GM18526 (cell line): ENCODE results near the gene MTARC2.

Source experiments
- POLR2A ChIP-seq: IDR thresholded peaks from 3 replicates; pipeline ENCODE4 v1.6.1; 2011; ENCODE audit not compliant: insufficient read length; ENCODE audit errors: extremely low read depth

Gene MTARC2

DNA sequence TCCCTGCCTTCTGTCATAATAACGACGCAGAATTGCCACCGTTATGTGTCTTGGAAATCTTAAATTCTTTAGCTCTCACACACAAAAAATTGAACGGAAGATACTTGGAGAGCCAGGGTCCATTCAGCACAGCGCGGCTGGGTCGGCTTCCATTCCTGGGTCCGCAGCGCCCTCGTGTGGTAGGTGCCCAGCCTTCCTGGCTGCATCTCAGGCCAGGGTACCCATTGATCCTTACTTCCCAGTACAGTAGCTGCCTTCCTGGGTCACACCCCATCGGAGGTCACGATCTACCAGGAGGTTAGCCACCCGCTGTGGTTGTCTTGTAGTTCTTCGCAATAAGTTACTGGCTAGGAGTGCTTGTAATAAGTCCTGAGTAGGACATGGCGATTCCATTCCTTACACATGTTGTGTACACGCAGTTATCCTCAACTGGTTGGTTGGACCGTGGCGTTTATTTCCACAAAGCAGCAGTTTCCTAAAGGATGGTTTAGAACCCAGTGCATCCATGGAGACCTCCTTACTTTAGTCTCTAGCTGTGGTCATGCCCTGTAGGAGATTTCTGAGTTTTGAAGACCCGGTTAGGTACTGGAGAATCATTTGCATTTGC, 28.7 kb downstream of the MTARC2 start:
- TF ChIP-seq POLR2A: no peak

DNA sequence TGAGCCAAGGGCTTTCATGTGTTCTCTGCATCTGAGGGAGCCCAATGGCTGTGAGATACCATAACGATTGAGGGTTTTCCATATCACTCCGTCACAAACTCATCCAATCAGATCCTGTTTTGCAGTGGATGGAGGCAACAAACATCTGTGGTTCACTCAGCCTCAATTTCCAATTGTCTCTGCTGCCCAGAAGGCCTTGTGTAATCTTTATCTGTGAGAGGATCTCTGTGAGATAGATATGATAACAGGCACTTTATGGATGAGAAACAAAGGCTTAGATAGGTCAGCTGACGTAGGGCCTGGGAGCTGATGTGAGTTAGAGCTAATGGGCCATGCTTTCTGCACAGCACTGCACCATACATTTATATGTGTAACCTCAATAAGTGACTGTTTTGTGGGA, 35.3 kb downstream of the MTARC2 start:
- no peak for TF ChIP-seq POLR2A

DNA sequence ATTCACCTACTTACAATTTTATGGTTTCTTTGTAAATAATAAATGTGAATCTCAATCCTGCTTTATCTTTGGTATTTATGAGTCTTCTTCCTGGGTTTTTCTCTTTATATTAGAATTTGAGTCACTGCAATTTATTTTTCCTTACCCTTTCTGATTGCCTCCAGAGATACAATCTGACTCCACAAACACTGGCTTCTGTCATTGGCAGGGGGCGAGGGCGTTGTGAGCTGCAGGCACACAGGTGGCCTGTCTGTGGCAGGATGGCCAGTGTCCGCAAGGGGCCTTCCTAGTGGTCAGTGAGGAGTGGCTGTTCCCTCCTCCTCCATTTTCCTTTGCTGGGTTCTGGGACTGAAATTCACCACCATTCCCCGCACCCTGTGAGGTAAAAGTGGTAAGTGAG, 36.6 kb downstream of the MTARC2 start:
- TF ChIP-seq POLR2A: no peak

DNA sequence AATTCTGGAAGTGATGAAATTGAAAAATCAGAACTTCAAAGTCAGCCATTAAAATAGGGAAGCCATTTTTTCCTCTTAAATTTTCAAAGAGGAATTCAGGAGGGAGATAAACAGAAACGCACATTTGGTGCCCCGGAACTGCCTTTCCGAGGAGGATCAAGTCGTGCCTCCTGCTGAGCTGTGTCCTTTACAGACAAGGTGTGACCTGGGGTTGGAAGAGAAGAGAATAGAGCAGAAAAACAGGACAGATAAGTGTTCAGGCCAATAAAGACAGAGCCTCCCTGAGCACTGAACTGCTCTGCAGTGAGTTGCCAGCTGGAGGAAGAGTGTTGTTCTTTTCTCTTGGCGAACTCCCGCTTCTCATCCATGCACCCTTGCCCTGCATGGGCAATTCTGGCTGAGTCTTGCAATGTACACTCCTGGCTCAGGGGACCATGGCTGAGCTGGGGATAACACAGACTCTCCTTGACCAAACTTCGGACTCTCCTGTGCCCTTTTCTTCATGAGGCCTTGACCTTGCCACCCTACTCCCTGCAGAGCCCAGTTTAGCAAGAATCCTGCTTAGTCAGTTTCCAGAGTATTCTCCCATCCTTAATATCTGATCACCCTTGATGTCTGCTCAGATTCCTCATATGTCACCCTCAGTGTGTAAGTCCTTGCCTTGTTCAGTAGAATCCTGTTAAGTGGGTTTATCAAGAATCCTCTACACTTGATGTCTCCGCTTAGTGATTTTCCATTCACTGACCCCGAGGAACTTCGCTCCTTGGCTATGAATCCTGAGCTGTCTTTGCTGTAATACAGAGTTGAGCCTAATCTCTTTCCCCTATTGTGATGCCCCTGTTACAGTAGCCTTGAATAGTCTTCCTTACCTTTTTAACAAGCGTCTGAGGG, 37.3 kb downstream of the MTARC2 start:
- no peak for TF ChIP-seq POLR2A

DNA sequence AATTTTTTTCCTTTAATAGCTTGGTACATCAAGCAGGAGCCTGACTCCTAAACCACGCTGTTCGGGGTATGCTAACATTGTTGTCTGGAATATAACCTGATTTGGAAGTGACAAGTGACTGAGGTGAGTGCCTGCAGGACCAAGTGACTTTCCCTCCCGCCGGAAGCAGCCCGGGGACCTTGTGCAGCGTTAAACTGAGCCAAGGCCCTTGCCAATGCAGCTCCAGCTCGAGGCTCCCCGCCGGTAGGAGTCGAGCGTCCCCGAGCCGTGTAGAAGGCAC, 37.9 kb downstream of the MTARC2 start:
- no peak for TF ChIP-seq POLR2A

DNA sequence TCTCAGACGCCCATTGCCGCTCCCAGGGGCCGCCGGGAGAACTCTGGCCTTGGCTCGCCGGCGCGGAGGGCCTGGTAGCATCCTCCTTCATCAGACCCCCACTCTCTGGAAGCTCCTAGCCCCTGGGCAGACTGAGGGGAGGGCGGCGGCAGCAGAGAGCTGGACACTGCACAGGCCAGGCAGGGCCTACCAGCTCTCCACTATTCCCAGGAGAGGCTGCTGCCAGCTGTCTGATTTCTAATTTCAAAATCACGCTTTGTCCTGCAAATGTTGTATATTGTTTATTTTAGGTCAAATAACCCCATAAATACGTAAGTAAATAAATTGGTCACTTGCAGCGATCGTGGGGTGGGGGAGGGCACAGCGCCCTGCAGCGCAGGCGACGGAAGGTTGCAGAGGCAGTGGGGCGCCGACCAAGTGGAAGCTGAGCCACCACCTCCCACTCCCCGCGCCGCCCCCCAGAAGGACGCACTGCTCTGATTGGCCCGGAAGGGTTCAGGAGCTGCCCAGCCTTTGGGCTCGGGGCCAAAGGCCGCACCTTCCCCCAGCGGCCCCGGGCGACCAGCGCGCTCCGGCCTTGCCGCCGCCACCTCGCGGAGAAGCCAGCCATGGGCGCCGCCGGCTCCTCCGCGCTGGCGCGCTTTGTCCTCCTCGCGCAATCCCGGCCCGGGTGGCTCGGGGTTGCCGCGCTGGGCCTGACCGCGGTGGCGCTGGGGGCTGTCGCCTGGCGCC, 38.4 kb downstream of the MTARC2 start, which contains the start of gene MTARC1:
Gene MTARC1, plus strand, starts transcription at position 577 of the 732 bp plus-strand sequence. Its CDS starts 32 bp downstream, at position 609.
- no peak for TF ChIP-seq POLR2A

DNA sequence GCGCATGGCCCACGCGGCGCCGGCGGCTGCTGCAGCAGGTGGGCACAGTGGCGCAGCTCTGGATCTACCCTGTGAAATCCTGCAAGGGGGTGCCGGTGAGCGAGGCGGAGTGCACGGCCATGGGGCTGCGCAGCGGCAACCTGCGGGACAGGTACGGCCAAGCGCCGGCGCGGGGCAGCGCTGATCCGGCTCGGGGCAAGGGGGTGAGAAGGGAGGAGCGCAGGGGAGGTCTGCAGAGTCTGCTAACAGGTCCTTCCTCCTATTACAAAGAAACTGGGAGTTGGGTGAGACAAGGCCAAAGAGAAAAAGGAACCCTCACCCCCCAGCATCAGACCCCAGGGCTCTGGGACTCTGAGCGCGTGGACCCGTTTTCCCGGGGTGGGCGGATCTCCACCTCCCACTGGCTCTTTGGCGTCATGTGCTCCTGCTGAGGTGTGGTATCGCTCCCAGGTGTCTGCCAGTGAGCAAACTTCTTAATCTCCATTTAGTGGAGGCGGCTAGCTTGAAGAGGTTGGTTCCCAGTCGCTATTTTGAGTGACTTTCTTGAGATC, 39.0 kb downstream of the MTARC2 start:
- no peak for TF ChIP-seq POLR2A

DNA sequence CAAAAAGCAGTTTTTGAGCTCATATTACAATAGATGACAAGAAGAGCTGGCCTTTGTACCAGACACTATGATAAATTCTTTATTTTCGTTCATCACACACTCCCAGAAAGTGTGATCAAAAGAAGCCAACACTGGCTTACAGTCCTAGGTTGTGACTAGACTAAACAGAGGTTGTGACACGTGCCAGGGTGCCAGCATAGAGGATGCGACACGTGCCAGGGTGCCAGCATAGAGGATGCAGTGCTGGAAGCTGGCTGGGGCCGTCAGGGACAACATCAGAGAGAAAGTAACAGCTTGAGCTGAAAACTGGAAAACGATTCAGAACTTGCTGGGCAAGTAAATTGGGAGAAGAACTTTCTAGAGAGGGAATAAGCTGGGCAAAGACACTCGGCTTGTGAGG, 40.8 kb downstream of the MTARC2 start:
- TF ChIP-seq POLR2A: no peak

DNA sequence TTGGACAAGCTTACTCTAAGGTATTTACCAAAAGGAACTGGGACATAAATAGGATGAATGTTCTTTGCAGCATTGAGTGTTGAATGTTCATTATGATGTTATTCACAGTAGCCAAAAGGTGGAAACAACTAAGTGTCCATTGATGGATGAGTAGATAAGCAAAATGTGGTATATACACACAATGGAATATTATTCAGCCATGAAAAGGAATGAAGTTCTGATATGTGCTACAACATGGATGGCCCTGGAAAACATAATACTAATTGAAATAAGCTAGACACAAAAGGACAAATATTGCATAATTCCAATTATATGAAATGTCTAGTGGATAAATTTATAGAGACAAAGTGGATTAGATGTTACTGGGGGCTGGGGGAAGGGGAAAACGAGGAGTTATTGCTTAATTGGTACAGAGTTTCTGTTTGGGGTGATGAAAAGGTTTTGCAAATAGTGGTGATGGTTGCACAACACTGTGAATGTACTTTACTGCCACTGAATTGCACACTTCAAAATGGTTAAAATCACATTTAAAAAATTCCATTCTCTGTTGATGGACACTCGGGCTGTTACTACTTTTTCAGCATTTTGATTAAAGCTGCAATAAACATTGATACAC, 41.5 kb downstream of the MTARC2 start:
- no peak for TF ChIP-seq POLR2A

DNA sequence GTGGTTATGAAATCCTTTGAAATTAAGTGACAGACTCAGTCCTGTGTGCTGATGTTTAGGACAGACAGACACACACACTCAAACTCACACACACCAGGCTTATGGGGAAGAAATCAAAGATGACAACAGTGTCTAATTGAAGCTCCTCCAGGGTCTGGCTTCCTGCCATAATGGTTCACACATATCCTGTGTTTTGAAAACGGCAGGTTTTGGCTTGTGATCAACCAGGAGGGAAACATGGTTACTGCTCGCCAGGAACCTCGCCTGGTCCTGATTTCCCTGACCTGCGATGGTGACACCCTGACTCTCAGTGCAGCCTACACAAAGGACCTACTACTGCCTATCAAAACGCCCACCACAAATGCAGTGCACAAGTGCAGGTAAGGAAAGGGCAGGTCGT, 43.2 kb downstream of the MTARC2 start:
- TF ChIP-seq POLR2A: no peak

DNA sequence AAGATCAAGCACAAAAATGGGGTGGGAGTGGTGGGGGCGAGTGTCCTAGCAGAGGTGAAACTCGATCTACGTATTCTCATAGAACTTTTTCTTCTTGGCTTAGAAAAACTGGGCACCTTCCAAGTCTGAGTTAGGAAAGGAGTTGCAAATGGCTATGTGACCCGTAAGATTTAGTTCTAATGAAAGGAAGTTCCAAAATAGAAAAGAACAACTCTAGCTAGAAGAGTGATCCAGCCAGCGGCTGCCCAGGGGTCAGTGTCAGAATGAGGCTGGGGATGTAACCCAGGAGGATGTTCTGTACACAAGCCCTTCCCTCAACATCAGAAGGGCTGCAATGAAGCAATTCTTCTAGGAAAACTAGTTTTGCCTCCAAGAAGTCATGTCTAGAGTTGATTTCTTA, 43.8 kb downstream of the MTARC2 start:
- TF ChIP-seq POLR2A: no peak

DNA sequence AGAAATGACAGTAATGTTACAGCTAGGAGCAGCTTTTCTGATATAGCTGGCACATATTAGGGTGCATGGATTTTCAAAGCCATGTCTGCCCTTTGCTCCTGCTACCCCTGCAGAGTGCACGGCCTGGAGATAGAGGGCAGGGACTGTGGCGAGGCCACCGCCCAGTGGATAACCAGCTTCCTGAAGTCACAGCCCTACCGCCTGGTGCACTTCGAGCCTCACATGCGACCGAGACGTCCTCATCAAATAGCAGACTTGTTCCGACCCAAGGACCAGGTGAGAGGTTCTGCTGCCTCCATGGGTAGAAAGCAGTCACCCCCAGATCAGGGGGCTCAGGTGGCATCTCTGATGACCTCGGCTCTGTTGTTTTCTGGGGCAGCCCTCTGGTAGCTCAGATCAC, 48.4 kb downstream of the MTARC2 start:
- no peak for TF ChIP-seq POLR2A

DNA sequence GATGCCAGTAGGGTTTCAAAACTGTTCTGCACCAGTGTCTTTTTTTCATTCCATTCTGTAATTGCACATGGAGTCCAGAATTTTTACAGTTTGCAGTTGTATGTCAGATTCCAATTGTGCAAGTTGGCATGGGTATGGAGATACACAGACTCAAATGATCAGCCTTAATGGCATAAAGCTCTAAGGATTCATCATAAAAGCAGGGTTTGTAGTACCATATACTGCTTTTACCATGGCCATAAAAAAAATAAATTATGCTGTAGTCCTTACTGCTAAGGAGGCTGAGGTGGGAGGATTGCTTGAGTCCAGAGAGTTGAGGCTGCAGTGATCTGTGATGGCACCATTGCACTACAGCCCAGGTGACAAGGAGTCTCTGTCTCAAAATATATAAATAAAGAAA, 48.9 kb downstream of the MTARC2 start:
- no peak for TF ChIP-seq POLR2A

DNA sequence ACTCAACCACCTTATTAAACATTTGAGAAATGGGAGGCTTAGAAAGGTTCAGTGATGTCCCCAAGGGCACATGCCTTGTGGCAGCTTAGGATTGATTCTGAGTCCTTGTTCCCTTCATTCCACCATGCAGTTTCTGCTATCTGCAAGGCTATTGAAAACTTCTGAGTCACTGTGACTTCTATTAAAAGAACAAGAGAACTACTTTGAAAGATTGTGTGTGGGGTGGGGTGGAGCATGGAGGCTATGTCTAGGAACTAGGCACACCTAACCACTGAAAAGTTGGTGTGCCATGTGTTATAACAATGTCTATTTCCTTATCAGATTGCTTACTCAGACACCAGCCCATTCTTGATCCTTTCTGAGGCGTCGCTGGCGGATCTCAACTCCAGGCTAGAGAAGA, 49.4 kb downstream of the MTARC2 start:
- TF ChIP-seq POLR2A: no peak

DNA sequence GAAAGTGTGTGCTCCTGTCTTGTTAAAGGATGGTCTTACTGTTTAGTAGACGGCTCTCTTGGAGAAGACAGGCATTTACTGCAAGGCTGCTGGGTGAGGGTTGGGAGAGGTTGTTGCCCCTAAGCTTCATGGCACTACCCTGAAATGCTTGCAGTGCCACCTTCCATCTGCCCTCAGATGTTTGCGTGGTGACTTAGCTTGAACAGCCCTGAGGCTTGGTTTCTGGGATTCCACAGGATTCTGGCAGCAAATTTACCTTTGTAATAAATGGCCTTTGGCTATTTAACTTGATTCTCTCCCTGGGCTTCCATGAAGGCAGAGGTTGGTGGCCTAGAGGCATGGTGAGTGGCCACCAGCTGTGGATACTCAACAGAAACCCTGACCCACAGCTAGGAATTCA, 50.2 kb downstream of the MTARC2 start:
- TF ChIP-seq POLR2A: no peak

DNA sequence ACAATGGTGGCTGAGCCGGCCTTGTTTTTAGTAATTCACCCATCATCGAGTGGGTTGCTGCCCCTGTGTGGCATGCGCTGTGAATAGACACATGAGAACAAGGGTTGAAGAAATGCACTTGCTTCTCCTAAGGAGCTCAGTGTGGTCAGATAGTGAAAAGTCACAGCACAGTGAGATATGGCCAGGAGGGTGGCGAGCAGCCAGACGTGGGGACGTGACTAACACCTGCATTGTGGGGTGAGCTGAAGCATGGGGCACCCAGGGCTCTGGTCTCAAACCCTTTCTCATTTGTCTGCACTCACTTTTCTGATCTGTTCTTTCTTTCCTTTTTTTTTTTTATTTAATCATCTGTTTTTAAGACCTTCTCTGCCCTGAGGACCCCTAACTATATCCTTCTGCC, 52.1 kb downstream of the MTARC2 start:
- no peak for TF ChIP-seq POLR2A
